ENCODE results near the gene SLC22A4. TPM values are rescaled to one million over a fixed set of nuclear protein-coding genes. Genes with fewer than 3 reads are reported as not detected.

Gene SLC22A4
- total and polyA plus RNA-seq, 3 experiments from 2014 or later = 0.15 to 2.9 (median 2.6) TPM

DNA sequence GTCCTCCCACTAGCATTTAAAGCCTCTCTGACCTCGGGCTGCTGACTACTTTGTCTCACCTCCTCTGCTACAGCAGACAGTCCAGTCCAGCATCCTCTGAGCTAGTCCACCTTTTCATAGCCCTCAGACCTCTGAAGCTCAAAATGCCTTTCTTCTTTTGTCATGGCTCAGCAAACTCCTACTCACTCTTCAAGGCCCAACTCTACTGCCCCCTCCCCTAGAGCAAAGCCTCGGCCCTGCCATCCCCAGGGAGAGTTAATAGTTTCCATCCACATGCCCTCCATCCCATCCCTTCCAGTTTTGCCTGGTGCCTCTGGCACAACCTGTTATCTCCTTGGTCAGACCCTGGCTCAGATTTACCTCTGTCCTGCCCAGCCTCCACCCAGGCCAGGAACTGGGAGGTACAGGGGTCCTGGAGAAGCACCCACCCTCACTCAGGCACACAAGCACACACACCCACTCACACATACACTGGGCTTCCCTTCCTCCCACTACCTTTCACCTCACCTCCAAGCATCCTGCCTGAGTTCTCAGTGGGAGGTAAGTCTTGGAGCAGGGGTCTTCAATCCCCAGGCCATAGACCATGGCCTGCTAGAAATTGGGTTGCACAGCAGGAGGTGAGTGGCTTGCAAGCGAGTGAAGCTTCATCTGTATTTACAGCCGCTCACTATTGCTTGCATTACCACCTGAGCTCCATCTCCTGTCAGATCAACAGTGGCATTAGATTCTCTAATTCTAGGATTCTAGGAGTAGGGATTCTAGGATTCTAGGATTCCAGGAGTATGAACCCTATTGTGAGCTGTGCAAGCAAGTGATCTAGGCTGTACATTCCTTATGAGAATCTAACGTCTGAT is 18.6 kb upstream of the SLC22A4 start:
- CTCF ChIA-PET = interaction anchor here (1.0 kb wide), 1 partner anchor 18 kb away, joined by 4 read pairs; no protein-coding TSS in a partner anchor
- H3K36me3 ChIP-seq (ENCODE audit: insufficient read depth, low read length) = no peaks in the 10 kb centered on the region
- no peaks in the 10 kb centered on the region for H3K9me3 ChIP-seq (ENCODE audit: low read length)
- Mint-ChIP-seq H3K27me3 (peaks cover 19 to 34% of the 10 kb centered on the region in 2 donors), H3K4me3 (no peak overlapping the region), H3K4me1 (peaks cover 3 to 14% (median 9%) of the 10 kb centered on the region in 3 donors), H3K9me3 (no peaks in the 10 kb centered on the region), H3K27ac (no peak overlapping the region), H3K36me3 (no peaks in the 10 kb centered on the region)
- H3K27me3 ChIP-seq (ENCODE audit: insufficient read depth, low read length, poor library complexity, severe bottlenecking) = no peaks in the 10 kb centered on the region
- no peaks in the 10 kb centered on the region for H3K4me1 ChIP-seq (ENCODE audit: insufficient read depth, low read length)
- no peak for DNase-seq
- no peak overlapping the region for H3K4me3 ChIP-seq (ENCODE audit: low read length)
- POLR2A ChIA-PET = no interaction called here
- H3K27ac ChIP-seq (ENCODE audit: low read depth, low read length) = no peak overlapping the region

GRCh38 chr5:132277256-132277655 is 16.9 kb upstream of the SLC22A4 start:
- H3K27me3 Mint-ChIP-seq = peaks cover 16 to 31% of the 10 kb centered on the region in 2 donors
- no peak for DNase-seq
- no peaks in the 10 kb centered on the region for H3K36me3 Mint-ChIP-seq
- no peak overlapping the region for H3K4me3 Mint-ChIP-seq
- no peaks in the 10 kb centered on the region for H3K9me3 Mint-ChIP-seq
- Histone ChIP-seq H3K4me3 (ENCODE audit: low read length) (no peak overlapping the region), H3K9me3 (ENCODE audit: low read length) (no peaks in the 10 kb centered on the region), H3K27me3 (ENCODE audit: insufficient read depth, low read length, poor library complexity, severe bottlenecking) (no peaks in the 10 kb centered on the region), H3K4me1 (ENCODE audit: insufficient read depth, low read length) (no peaks in the 10 kb centered on the region), H3K36me3 (ENCODE audit: insufficient read depth, low read length) (no peaks in the 10 kb centered on the region), H3K27ac (ENCODE audit: low read depth, low read length) (no peak overlapping the region)
- CTCF ChIA-PET = interaction anchor here (1.2 kb wide), 1 partner anchor 212 kb away, joined by 3 read pairs; no protein-coding TSS in a partner anchor
- no peak overlapping the region for H3K27ac Mint-ChIP-seq
- POLR2A ChIA-PET = no interaction called here
- H3K4me1 Mint-ChIP-seq = peaks cover 3 to 8% (median 7%) of the 10 kb centered on the region in 3 donors

DNA sequence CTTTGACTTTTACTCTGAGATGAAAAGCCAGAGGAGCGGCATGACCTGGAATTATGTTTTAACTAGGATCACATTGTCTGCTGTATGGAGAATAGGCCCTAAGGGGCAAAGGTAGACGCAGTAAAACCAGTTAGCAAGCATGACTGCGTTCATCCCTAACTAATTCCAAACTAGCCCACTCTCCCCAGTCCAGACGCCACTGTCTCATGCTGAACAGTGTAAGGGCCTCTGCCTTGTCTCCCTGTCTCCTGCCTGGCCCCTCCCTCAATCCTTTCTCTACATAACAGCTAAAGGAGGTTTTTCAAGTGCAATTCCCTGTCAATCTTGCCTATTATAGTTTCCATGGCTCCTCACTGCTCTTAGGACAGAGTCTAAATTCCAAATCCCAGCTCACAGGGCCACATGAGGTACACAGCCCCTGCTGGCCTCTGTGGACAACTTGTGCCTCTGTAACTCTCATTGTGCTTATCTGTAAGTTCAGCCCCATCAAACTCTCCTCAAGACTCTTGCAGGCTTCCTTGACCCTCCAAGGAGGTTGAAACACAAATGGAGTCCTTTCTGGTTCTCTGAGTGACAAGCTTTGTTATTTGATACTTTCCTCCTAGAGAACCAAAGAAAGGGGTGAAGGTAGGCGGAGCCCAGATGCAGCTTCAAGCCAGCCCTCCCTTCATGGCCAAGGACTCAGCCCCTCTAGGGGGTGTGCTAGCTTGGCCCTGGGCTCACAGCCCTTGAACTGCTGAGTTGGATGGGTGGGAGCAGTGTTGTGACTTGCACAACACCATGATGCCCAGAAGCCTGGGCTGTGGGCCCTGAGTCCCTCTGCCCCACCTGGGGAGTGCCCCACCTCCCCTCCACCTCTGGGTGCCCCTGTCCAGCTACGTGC is 16.0 kb upstream of the SLC22A4 start:
- Histone ChIP-seq H3K4me1 (ENCODE audit: insufficient read depth, low read length) (no peaks in the 10 kb centered on the region), H3K27ac (ENCODE audit: low read depth, low read length) (no peak overlapping the region), H3K9me3 (ENCODE audit: low read length) (no peaks in the 10 kb centered on the region), H3K27me3 (ENCODE audit: insufficient read depth, low read length, poor library complexity, severe bottlenecking) (no peaks in the 10 kb centered on the region), H3K4me3 (ENCODE audit: low read length) (no peak overlapping the region), H3K36me3 (ENCODE audit: insufficient read depth, low read length) (no peaks in the 10 kb centered on the region)
- ChIA-PET POLR2A (no interaction called here), CTCF (interaction anchor here (1.2 kb wide), 1 partner anchor 213 kb away, joined by 3 read pairs; no protein-coding TSS in a partner anchor)
- DNase-seq = no peak
- Mint-ChIP-seq H3K4me3 (no peak overlapping the region), H3K27ac (no peak overlapping the region), H3K9me3 (no peaks in the 10 kb centered on the region), H3K4me1 (no peaks in the 10 kb centered on the region), H3K27me3 (peaks cover 9 to 22% of the 10 kb centered on the region in 2 donors), H3K36me3 (no peaks in the 10 kb centered on the region)

DNA sequence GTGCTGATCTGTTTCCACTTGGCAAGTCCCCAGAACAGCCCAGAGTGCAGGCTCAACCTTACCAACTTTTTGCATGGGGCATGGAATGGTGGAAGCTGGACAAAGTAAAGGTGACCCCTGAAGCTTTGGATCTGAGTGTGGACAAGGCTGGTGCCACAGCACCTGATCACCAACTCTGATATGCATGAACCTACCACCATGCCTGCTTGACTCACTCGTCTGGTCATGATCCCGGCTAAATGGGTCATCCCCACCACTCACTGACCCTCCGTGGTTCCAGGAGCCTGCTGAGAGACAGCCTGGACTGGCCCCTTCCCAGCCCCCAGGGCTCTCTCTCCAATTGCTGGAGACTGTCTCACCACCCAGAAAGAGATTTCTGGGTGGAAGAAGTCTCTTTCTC is 14.4 kb upstream of the SLC22A4 start:
- no peak overlapping the region for H3K4me3 Mint-ChIP-seq
- peaks cover 9 to 10% of the 10 kb centered on the region in 2 donors for H3K27me3 Mint-ChIP-seq
- H3K27ac ChIP-seq (ENCODE audit: low read depth, low read length) = no peak overlapping the region
- H3K4me1 Mint-ChIP-seq = no peaks in the 10 kb centered on the region
- H3K9me3 Mint-ChIP-seq = no peaks in the 10 kb centered on the region
- H3K4me1 ChIP-seq (ENCODE audit: insufficient read depth, low read length) = no peaks in the 10 kb centered on the region
- H3K27me3 ChIP-seq (ENCODE audit: insufficient read depth, low read length, poor library complexity, severe bottlenecking) = no peaks in the 10 kb centered on the region
- no peaks in the 10 kb centered on the region for H3K9me3 ChIP-seq (ENCODE audit: low read length)
- H3K27ac Mint-ChIP-seq = no peak overlapping the region
- H3K36me3 Mint-ChIP-seq = no peaks in the 10 kb centered on the region
- no peak overlapping the region for H3K4me3 ChIP-seq (ENCODE audit: low read length)
- DNase-seq = no peak
- H3K36me3 ChIP-seq (ENCODE audit: insufficient read depth, low read length) = no peaks in the 10 kb centered on the region
- CTCF ChIA-PET = no interaction called here
- POLR2A ChIA-PET = no interaction called here

GRCh38 chr5:132280371-132281240 is 13.6 kb upstream of the SLC22A4 start:
- Histone ChIP-seq H3K4me3 (ENCODE audit: low read length) (no peak overlapping the region), H3K36me3 (ENCODE audit: insufficient read depth, low read length) (no peaks in the 10 kb centered on the region), H3K4me1 (ENCODE audit: insufficient read depth, low read length) (no peaks in the 10 kb centered on the region), H3K27ac (ENCODE audit: low read depth, low read length) (no peak overlapping the region), H3K9me3 (ENCODE audit: low read length) (no peaks in the 10 kb centered on the region), H3K27me3 (ENCODE audit: insufficient read depth, low read length, poor library complexity, severe bottlenecking) (no peaks in the 10 kb centered on the region)
- no peaks in the 10 kb centered on the region for H3K4me1 Mint-ChIP-seq
- H3K36me3 Mint-ChIP-seq = no peaks in the 10 kb centered on the region
- DNase-seq = no peak
- no peaks in the 10 kb centered on the region for H3K9me3 Mint-ChIP-seq
- peaks cover 5 to 6% of the 10 kb centered on the region in 2 donors for H3K27me3 Mint-ChIP-seq
- no peak overlapping the region for H3K4me3 Mint-ChIP-seq
- ChIA-PET CTCF (interaction anchor here (0.8 to 1.9 kb wide), 4 partner anchors 7 to 220 kb away, joined by 3 to 6 read pairs (median 4); no protein-coding TSS in a partner anchor), POLR2A (no interaction called here)
- H3K27ac Mint-ChIP-seq = peak overlapping the region in 1 of 8 donors; percentile 36

DNA sequence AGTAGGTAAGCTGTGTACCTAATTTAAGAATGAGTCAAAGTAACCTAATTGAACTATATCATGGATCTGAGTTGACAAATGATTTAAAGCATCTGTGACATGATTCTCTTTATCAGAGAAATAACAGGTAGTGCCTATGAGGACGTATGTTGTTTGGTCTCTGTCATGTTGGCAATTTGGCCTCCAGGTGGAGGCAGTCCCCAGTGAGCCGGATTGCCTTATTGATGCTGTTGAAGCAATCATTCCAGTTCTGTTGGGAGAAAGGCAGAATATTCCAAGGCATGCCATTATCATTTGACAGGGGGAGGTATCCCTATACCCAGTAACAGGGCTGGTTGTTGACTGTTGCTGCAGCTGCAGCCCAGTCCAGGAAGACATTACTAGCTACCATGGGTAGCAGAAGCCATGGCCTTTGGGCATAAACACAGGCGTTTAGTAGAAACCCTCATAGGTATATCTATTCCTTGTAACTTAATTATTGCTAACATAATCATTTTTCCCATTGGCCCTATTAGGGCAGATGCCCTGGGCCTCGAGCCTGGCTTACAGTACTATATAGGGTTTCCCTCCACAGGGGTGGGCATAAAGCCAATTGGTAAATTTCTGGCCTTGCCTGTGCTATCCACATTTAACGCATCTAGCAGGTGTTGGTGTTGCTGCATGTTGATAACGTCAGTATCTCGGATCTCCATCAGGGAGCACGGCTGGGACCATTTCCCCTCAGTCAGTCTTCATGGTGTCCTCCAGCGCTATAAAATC is 12.2 kb upstream of the SLC22A4 start:
- H3K9me3 ChIP-seq (ENCODE audit: low read length) = no peaks in the 10 kb centered on the region
- no peak overlapping the region for H3K27ac Mint-ChIP-seq
- H3K9me3 Mint-ChIP-seq = no peaks in the 10 kb centered on the region
- H3K4me1 ChIP-seq (ENCODE audit: insufficient read depth, low read length) = no peaks in the 10 kb centered on the region
- no peak overlapping the region for H3K4me3 Mint-ChIP-seq
- no peaks in the 10 kb centered on the region for H3K36me3 ChIP-seq (ENCODE audit: insufficient read depth, low read length)
- H3K27ac ChIP-seq (ENCODE audit: low read depth, low read length) = no peak overlapping the region
- DNase-seq = no peak
- CTCF ChIA-PET = interaction anchor here (0.8 to 1.9 kb wide), 4 partner anchors 9 to 218 kb away, joined by 3 to 6 read pairs (median 4); no protein-coding TSS in a partner anchor
- H3K4me3 ChIP-seq (ENCODE audit: low read length) = no peak overlapping the region
- peaks cover 4 to 6% of the 10 kb centered on the region in 2 donors for H3K27me3 Mint-ChIP-seq
- no peaks in the 10 kb centered on the region for H3K4me1 Mint-ChIP-seq
- POLR2A ChIA-PET = no interaction called here
- H3K27me3 ChIP-seq (ENCODE audit: insufficient read depth, low read length, poor library complexity, severe bottlenecking) = no peaks in the 10 kb centered on the region
- H3K36me3 Mint-ChIP-seq = no peaks in the 10 kb centered on the region

GRCh38 chr5:132283423-132284043 is 10.7 kb upstream of the SLC22A4 start:
- CTCF ChIA-PET = no interaction called here
- Histone ChIP-seq H3K27me3 (ENCODE audit: insufficient read depth, low read length, poor library complexity, severe bottlenecking) (no peaks in the 10 kb centered on the region), H3K27ac (ENCODE audit: low read depth, low read length) (no peak overlapping the region), H3K36me3 (ENCODE audit: insufficient read depth, low read length) (no peaks in the 10 kb centered on the region), H3K4me1 (ENCODE audit: insufficient read depth, low read length) (no peaks in the 10 kb centered on the region), H3K9me3 (ENCODE audit: low read length) (no peaks in the 10 kb centered on the region), H3K4me3 (ENCODE audit: low read length) (no peak overlapping the region)
- no peak for DNase-seq
- Mint-ChIP-seq H3K4me1 (no peaks in the 10 kb centered on the region), H3K9me3 (no peaks in the 10 kb centered on the region), H3K27me3 (peaks cover 5 to 9% of the 10 kb centered on the region in 2 donors), H3K4me3 (no peak overlapping the region), H3K27ac (no peak overlapping the region), H3K36me3 (no peaks in the 10 kb centered on the region)
- POLR2A ChIA-PET = no interaction called here

Data from CD8-positive, alpha-beta memory T cell (primary cell).